HG03354 (cell line): ENCODE results near the gene HS3ST6.
A peak's percentile ranks its signal among the peaks of the same experiment; 100 is the strongest.
"Not testable (repeated sequence)": the region's sequence is repeated elsewhere in the genome, so short reads cannot be mapped to it uniquely, and the experiment has no call there.

ENCODE experiments used
- ATAC-seq: cut with Tn5 transposase; IDR thresholded peaks from one replicate; pipeline ENCODE4 v1.9.1; 2021; ENCODE audit warnings: mild to moderate bottlenecking; ENCODE audit not compliant: unreplicated experiment, poor library complexity, severe bottlenecking

HS3ST6 gene

DNA sequence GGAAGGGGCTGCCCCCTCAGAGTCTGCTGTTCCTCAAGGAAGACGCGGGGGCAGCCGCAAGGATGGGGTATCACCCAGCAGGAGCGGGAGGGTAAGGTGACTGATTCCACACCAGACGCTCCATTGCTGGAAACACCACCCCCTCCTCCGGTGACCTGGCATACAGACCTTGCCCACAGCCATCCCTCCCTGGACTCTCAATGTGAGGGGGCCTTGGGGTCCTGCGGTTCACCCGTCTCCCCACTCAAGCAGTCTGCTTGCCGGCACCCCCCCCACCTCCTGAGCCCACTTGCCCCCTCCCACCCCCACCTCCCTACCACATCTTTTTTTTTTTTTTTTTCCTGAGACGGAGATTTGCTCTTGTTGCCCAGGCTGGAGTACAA, 12.1 kb upstream of the HS3ST6 start:
- ATAC-seq = no peak

DNA sequence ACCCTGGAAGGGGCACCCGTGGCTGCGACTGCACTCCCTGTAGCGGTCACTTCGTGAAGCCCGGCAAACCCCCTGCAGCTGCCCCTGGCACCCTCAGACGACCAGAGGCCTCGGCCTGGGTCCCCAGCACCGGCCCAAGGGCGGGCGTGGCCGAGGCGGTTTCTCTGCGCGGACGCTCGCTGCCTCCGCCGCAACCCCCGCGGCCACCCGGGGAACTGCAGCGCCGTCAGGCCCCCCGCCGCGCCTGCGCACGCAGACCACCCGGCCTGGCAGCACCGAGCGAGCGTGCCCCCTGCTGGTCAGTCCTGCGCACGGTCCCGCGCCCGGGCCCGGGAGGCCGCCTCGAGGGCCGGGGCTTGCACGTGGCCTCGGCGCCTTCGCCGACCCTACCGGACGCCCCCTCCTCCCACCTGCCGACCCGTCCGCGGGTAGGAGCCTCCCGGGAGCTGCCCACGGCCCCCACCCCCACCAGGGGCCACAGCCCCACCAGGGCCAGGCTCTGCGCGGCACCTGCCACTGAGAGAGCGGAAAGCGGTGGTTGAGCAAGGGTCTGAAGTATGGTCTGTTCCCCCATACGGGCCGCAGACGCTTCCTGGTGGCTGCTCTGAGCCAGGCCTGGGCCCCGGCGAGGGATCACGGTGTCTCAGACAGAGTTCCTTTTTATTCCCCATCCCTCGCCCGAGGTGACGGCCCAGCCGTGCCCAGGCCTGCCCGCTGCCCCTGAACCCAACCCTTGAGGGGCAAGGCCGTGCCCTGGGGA, 11.5 kb upstream of the HS3ST6 start:
- peak; percentile 80 for ATAC-seq

DNA sequence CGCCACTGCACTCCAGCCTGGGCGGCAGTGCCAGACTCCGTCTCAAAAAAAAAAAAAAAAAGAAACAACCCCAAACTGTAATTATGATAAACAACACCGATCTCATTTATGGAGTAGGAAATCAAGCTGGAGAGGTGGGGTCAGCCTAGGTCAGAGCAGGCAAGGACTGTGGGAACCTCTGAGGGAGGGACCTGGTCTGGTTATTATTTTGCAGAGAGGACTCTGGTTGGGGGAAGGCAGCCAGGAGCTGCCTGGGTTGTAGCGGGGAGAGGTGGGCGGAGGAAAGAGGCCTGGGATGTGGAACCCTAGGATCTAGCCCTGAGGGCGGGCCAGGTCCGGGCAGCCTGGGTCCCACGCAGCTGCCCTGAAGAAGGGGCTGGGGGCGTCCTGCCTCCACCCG, 10.9 kb upstream of the HS3ST6 start:
- peak; percentile 20 for ATAC-seq

DNA sequence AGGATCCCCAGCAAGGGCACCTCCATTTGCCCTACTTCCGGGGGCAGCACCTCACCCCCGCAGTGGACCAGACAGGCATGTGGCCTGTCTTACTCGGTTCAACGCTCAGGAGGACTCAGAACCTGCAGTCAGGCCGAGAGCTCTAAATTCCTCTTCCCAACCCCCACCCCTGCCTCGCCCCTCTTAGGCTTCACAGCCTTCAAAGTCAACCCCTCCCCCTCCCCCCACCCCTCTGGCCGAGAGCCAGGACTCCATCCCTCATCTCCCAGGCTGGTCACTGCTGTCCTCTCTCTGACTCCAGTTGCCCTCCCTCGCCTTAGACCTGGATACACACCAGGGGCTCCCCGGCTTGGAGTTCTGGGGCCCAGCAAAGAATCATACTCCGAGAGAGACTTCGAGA, 8.1 kb upstream of the HS3ST6 start:
- ATAC-seq = no peak

DNA sequence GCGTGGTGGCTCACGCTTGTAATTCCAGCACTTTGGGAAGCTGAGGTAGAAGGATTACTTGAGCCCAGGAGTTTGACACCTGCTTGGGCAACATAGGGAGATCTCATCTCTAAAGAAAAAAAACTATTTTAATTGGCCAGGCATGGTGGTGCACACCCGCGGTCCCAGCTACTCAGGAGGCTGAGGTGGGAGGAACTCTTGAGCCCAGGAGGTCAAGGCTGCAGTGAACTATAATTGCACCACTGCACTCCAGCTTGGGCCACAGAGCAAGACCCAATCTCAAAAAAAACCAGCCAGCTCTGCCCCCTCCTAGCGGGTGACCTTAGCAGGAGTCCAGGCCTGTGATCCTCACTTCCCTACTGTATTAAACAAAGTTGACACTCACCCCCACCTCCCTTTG, 5.9 kb upstream of the HS3ST6 start:
- ATAC-seq = no peak

DNA sequence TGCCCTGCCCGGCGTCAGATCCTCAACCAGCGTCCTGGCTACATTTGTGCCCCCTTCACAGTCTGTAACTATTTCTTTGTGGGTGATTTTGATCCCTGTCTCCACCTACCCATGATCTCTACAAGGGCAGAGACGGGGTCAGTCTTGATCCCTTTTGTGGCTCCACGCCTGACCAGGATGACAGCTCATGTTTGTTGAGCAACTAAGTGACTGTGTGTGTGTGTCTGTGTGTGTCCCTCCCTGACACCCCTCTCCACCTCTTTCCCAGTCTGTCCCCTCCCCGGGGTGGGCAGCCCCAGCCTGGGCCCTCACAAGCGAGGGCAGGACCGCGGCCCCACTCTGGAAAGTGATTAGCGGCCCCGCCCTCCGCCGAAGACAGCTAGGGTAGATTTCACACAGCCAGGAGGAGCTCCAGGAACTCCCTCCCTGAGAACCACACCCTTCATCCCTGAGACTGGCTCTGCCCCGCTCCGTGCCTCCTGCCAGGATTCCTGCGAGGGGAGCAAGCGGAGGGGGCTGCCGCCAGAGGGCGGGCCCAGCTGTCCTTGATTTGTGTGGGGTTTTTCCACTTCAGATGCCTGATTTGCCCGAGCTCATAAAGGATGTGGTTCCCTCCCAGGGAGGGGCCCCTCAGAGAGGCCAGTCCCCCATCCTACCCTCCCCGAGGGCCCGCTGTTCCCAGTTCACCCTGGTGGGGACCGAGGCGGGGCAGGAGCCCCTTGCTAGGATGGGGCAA, 5.3 kb upstream of the HS3ST6 start:
- ATAC-seq = no peak

DNA sequence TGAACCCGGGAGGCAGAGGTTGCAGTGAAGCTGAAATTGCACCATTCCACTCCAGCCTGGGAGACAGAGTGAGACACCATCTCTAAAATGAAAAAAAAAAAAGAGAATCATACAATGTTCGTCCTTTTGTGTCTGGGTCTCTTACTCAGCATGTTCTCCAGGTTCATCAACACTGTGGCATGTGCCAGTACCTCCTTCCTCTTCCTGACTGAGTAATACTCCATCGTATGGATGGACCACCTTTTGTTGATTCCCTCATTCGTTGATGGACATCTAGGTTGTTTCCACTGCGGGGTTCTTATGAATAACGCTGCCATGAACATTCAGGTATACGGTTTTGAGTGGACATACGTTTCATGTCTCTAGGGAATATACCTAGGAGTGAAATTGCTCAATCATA, 4.1 kb upstream of the HS3ST6 start:
- ATAC-seq = no peak

DNA sequence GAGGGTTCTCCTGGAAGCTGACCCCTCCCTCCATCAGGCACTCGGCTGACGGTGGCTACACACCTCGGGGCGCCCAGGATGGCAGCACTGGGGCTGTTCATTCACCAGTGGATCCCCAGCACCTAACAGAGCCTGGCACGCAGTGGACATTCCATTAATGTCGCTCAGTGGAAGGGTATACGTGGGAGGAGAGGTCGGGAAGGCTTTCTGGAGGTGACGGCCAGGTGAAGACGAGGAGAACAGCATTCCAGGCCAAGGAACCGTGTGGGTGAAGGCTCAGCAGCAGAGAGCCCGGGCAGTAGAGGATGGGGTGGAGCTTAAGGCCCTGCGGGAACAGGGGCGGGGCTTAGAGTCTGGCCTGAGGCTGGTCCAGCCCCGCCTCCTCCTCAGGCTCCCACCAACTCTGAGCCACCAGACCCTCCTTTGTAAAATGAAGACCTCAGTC, 2.5 kb upstream of the HS3ST6 start:
- ATAC-seq = no peak

DNA sequence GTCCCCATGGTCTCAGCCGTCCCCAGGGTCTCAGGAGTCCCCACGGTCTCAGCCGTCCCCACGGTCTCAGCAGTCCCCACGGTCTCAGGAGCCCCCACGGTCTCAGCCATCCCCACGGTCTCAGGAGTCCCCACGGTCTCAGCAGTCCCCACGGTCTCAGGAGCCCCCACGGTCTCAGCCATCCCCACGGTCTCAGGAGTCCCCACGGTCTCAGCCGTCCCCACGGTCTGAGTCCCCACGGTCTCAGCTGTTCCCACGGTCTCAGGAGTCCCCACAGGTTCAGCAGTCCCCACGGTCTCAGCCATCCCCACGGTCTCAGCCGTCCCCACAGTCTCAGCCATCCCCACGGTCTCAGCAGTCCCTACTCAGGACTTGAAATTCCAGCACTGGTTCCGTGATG, 1.9 kb upstream of the HS3ST6 start:
- ATAC-seq = not testable (repeated sequence)

DNA sequence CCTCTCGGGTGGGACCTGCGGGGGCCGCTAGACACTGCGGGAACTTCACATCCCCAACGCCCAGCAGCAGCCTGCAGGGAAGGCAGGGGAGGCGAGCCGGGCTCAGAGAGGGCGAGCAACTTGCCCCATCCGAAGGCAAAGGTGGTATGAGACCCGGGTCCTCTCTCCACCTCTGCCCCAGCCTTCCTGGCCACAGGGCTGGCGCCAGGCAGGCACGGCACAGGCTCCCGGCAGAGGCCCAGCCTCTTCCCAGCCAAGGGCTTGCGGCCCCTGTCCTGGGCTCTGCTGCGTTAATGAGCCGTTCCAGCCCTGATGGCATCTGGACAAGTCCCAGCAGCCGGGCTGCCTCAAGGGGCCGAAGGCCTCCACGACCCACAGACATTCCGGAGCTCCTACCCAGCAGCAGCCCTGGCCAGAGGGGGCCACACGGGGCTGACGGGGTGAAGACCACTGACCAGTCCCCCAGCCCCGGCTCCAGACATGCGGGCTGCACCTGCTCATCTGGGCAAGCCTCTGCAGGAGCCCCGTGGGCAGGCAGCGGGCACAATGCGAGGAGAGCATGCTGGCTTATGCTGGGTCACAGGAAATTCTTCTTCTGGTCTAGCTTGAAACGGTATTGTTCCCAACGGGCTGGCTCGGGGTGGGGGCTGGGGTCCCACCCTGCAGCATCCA, 1.2 kb upstream of the HS3ST6 start:
- ATAC-seq = no peak

DNA sequence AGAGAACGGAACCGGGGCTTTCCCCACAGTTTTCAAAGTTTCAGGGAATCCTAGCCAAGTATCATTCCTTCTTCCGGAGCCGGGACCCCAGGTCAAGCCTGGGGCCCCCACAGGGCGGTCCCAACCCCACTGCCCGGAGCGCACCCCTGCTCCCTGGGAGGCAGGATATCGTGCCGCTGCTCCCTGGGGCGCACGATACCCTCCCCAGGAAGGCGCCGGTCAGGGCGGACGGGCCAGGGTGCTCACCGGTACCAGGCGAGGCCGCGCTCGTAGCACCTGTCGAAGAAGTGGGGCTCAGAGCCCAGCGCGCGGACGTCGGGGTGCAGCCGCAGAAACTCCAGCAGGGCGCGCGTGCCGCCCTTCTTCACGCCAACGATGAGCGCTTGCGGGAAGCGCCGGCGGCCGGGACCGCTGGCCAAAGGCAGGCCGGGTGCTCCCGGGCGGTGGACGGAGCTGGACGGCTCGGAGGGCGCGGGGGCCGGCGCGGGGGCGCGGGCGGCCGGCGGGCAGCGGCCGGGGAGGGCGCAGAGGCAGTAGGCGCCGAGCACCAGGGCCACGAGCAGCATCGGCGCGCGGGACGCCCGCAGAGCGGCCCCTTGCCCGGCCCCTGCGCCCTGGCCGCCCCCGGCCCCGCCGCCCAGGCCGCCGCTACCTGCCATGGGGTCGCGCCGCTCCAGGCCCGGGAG, 407 bp downstream of the HS3ST6 start:
- ATAC-seq = no peak

DNA sequence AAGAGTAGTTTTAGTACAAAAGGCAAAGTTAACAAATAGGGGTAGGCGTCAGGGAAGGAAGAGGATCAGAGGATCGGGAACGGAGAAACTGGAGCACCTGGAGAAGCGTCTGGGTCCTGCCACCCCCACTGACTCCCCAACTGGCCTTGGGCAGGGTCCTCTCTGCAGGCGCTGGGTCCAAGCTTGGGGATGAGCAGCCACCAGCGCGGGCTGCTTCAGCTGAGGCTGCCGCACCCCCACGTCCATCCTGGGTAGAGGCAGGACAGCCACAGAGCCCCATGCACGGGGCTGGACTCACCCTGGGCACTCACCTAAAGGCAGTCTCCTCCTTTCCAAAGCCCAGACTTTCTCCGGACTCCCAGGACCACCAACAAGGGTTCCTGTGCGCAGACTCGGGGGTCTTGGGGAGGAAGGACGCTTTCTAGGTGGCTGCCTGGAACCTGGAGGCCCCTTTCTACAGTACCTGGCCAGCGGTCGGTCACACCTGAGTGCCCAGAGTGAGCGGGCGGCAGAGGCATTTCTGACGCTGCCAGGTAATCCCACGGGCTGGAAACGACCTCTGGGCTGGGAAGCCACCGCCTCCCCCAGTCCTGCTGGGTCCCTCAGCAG, 1.1 kb downstream of the HS3ST6 start:
- no peak for ATAC-seq

DNA sequence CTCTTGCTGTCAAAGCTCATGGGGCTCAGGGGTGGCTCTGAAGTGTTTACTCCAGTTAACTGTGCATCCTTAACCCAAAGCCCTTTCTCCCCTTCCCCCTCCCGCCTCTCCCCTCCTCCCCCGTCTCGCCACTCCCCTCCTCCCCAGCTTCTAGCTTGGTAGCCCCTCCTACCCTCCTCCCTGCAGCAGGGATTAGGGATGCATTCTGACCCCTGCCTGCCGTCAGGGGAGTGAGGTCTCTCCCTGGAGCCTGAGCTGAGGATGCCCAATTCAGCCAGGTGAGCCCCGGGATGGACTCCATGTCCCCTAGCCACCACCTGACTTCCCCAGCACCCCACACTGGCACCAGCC, 1.6 kb downstream of the HS3ST6 start:
- ATAC-seq = no peak

DNA sequence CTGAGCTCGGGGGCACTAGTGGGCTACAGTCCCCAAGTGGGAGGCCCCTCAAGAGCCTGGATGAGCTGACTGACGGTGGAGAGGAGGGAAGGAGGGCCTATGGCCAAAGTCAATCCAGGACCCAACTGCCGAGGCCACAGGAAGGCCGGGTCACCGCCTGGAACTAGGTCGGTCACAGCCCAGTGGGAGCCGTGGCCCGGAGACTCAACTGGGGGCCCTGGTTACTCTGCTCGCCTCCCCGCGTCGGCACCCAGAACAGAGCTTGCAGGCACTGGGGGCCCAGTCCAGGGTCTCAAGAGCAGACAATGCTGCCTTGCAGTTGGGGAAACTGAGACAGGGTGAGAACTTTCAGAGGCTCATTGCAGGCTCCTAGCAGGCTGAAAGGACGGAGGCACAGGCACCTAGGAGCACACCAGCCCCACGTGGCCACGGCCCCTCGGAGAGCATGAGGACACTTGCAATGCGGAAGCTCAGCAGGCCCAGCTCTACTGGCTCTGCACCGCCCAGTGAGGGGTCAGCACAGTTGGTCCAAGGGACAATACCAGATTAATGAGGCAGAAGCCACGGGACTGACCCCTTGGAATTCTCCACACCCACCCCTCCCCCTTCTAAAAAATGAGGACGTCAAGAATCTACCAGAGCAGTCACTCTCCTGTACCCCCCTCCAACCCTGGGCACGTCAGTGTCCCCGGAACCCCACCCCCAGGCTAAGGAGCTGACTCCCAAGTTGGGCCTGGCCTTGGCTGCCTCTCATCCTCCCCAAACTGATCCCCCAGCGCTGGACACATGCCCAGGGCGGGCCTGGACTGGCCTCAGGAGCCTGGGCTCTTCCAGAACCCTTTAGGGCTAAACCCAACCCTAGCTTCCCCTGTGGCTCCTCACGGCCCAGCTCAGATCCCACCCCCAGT, 2.2 kb downstream of the HS3ST6 start:
- no peak for ATAC-seq

DNA sequence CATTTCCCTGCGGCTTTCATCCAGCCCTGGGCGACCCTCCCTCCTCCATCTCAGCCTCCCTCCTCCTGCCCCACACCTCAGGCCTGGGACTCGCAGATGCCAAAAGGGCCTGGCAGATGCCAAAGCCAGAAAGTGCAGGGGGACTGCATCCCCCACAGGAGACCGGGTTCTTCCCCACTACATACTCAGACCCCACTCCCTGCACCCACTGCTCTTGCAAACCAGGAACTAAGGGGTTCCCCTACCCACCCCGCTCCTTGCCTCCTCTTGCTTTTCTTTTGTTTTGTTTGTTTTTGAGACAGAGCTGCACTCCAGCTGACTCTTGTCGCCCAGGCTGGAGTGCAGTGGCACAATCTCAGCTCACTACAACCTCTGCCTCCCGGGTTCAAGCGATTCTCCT, 3.2 kb downstream of the HS3ST6 start:
- no peak for ATAC-seq

DNA sequence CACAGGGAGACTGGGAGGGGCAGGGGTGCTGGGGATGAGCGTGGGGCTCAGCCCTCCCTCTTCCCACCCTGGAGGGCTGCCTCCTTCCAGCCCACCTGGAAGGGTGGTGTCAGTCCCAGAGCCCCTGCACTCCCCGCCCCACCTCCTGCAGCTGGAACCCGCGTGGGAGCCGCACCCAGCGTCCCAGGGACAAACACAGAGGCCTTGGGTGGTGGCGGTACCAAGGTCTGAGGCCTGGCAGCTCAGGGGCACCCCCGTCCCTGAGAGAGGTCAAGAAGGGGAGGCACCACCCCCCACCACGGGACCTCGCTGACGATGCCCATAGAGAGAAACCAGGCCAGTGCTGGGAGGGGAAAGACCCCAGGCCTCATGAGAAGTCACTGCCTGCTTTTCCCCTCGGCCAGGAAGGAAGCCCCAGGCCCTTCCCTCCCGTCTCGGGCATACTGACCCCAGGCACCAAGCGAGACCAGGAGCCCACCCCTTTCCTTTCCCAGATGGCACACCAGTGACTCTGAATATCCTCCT, 4.1 kb downstream of the HS3ST6 start:
- ATAC-seq = no peak

DNA sequence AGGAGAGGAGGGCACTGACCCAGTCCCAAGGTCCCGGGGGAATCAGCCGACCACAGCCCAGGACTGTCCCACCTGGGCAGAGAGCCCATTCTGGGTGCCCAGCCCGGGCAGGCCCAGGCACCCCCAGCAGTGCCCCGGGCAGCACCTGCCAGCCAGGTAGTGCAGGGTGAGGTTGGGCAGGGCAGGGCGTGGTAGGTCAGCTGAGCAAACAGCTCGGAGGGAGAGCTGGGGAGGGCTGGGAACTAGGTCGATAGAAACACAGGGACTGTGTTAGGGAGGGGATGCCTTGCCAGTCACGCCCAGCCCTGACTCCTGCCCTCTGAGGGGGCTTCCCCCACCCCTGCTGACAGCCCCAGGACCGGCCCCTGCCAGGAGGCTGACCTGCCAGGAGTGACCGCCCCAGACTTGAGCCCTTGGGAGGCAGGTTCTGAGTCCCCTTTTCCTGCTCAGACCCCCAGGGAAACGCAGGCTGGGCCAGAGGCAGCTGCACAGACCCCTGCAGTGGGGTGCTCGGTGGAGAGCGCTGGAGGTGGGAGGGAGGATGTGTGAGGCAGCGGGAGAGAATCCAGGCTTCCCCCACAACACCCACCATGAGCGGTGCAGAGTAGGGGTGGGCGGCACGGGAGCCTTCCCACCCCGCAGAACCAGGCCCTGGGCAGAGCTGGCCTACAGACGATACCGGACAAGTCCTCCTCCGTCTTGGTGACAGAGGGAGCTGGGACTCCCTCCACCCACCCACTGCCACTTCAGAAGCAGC, 4.7 kb downstream of the HS3ST6 start:
- ATAC-seq = no peak

DNA sequence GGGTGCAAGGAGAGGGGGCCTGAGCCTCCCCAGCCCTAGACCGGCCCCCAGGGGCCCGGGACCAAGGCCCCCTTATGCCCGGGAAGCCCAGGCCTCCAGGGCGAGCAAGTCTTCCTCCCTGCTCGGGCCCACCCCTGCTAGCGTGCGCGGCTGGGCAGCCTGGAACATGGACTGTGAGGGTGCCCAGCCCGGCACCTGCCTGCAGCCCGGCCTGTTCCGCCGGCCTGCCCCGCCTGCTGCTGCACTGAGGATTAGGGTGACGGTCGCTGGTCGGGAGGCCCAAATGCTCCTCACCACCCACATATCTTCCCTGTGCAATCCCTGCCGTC, 6.0 kb downstream of the HS3ST6 start:
- ATAC-seq = no peak
